HG03066 (cell line): ENCODE results near the gene PURB.
"Not testable (repeated sequence)": the region's sequence is repeated elsewhere in the genome, so short reads cannot be mapped to it uniquely, and the experiment has no call there.

Source experiments
- ATAC-seq: cut with Tn5 transposase; IDR thresholded peaks from one replicate; pipeline ENCODE4 v1.9.1; 2021; ENCODE audit warnings: low read depth; ENCODE audit not compliant: unreplicated experiment

The PURB gene

DNA sequence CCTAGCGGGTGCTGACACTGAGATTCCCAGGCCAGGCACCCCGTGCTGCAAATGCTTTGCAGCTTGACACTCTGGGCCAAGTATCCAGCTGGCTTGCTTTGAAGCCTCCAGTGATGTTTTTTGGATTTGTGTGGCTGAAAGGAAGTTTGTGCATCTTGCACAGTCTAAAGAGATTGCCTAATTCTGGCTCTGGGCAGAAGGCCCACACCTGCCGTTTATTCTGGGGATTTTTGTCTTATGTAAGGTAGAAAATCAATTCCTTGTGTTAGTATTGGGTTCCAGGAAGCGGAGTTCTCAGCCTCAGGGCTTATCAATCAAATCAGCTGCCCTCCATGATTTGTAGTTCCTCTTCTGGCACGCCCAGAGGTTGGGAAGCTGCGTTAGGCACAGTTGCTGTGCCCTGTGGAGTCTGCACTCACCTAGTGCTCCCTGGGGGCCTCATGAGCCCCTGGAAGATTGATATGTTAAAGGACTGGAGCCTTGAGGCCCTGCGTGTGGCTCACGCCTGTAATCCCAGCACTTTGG is 8.4 kb upstream of the PURB start:
- no peak for ATAC-seq

DNA sequence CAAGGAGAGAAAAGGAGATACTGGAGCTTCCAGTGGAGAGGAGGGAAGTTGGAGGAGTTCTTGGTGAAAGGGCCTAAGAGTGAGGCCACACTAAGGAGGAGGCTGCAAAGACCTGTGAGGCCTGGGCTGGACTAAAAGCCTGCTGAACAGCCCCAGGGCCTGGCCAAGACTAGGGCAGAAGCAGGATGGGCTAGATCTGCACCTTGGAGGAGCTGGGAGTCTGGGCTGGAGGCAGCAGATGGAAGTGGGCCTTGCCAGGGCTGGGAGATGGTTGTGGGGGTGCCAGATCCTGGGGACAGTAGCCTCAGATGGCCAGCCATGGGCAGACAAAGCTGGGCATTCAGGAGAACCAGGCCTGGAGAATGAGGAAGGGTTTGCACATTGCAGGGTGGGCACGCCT is 6.5 kb upstream of the PURB start:
- no peak for ATAC-seq

DNA sequence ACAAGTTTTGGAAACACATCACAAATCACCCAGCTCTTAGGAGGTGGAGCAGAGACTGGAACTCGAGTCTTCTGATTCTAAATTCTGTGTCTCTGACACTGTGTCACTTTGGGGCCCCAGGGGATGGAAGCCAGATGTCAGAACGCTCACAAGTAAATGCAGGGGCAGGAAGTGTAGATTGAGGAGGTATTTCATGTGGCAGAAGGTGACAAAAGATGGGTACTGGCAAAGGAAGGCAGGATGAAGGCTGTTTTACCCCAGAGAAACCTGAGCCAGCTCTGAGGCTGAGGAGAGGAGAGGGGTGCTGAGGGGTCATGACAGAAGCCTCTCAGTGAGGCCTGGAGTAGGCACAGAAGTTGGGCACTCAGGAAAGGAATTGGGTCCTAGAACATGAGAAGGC is 6.0 kb upstream of the PURB start:
- ATAC-seq: no peak

DNA sequence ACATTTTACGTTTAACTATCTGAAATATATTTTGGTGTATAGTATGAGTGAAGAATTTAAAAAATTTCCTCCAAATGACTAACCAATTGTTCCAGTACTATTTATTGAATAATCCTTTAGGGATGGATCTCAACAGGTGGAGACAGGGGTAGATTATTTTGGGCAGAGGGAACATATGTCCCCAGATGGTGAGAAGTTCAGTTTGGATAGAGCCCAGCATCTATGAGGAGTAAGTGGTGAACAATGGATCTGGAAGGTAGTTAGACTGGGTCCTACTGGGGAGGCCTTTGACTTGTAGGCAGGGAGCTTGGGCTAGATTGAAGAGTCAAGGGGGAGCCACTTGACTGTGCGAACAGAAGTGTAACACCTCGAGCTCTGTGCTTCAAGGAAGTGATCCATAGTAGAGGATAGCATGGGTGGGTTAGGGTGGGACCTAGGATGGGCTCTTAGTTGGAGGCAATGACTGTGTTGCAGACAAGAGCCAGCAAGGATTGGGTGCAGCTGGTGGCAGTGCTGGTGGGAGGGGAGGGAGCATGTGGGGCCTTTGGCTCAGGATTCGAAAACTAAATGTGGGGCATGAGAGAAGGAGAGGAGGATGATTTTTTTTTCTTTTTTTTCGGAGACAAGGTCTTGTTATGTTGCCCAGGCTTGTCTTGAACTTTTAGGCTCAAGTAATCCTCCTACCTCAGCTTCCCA is 3.9 kb upstream of the PURB start:
- no peak for ATAC-seq

DNA sequence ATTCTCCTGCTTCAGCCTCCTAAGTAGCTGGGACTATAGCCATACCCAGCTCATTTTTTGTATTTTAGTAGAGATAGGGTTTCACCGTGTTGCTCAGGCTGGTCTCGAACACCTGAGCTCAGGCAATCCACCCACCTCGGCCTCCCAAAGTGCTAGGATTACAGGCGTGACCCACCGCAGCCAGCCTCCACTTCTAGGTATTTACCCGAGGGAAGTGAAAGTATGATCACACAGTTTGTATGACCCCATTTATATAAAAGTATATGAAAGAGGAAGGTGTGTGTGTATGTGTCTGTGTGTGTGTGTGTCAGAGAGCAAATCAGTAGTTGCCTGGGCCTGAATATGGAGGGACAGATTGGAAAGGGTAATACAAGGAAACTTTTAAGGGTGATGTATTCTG is 2.0 kb upstream of the PURB start:
- ATAC-seq: no peak

DNA sequence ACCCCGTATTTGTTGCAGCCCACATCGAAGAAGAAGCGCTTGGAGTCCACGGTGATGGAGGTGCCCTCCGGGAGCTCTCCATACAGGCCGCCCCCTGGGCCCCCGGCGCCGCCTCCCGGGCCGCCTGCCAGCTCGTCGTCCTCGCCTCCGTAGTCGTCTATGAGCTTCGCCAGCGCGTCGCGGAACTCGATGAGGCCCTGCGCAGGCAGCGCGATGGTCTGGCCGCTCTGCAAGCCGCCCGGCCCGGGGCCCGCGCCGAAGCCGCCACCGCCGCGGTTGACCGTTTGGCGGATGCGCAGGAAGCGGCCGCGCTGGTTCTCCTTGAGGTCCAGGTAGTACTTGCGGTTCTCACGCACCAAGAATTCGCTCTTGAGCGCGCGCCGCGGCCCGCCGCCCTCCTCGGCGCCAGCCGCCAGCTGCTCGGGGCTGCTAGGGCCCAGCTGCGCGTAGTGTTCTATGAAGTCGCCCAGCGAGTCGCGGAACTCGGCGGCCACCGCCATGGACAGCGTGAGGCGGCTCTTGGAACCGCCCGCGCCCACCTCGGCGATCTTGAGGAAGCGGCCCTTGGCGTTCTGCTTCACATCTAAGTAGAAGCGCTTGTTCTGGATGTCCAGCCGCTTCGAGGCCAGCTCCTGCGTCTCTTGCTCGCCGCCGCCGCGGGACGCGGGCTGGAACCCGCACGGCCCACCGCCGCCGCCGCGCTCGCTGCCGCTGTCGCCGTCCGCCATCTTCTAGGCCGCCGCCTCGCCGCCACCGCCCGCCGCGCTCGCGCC is 523 bp downstream of the PURB start:
- peak; percentile 25 for ATAC-seq

DNA sequence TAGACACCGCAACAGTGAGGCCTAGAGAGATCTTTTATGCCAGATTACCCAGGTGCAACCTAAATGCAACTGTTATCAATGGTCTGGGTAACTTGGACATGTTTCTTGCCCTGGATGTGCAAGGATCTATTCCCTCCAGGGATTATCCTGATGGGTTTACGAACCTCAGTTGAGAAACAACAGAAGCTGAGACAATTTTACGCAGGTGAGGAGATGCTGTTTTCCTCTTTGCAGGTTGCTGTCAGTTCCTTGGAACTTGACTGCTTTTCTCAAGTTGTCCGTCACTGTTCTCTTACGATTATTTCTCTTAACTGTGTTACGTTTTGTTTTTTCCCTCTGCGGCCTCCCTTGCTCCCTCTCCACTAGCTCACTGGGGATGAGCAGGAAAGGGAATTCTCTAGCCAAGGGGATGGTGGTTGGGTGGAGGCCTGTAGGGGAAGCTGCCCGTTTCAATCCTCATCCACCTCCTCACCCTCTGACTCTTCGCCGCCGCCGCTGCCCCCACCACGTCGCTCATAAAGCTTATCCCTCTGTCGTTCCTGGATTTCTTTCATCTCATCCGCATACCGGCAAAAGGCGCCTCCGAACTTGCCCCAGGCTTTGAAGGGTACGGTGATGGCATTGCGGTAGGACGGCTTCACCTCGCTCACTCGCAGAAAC is 1.2 kb downstream of the PURB start:
- ATAC-seq: no peak

DNA sequence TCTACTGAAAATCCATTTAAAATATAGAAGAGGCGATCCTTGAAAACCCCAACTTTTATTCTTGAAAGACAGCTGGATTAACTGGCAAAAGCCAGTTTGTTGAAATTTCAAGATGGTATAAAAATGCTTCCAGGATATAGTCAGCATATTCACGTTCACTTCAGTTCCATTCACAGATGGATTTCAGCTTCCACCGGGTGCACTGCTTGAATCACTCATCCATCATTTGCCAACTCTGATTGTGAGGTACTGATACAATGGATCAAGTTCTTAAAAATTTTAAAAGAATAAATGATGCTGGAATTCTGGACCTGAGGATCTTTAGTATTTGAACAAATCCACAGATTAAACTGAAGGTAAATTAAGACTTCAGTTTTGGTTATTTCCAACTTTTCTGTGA is 2.4 kb downstream of the PURB start:
- ATAC-seq: no peak

DNA sequence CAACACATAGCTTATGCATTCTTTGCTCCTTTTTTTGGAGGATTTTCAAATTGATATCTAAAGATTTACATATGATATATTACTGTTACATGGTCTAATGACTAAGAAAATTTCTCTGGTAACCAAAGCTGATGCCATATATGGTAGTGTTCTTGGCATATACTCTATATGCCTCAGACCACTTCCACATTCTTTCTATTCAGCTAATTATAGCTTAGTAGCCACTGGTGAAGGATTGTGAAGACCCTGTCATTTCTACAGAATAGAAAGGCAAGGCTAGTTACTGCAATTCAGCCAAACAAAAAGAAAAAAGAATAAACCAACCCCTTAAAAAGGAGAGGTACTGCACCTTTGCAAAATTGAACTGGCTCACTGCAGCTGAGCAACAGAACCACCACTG is 3.7 kb downstream of the PURB start:
- no peak for ATAC-seq

DNA sequence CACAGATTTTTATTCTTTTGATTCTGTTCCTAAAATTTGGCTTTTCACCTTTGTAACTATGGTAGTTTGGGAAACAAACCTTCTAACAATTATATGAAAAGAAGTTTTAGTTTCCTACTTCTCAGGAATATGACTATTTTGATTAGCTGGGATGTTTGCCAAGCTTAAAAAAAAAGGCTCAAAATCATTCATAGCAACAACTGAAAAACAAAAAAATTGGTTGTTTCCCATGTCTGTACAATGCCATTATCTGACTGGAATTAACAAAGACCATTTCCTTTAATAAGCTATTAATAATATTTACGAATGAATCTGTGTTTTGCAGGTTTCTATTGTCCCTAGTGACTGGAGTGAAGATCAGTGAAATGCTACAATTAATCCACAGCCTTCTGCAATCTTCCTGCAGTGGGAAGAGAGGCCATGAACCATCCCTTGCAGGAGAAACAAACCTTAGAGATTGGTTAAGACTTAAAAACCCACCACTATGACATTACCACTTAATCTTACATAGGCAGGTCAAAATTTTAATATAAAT is 4.2 kb downstream of the PURB start:
- no peak for ATAC-seq

DNA sequence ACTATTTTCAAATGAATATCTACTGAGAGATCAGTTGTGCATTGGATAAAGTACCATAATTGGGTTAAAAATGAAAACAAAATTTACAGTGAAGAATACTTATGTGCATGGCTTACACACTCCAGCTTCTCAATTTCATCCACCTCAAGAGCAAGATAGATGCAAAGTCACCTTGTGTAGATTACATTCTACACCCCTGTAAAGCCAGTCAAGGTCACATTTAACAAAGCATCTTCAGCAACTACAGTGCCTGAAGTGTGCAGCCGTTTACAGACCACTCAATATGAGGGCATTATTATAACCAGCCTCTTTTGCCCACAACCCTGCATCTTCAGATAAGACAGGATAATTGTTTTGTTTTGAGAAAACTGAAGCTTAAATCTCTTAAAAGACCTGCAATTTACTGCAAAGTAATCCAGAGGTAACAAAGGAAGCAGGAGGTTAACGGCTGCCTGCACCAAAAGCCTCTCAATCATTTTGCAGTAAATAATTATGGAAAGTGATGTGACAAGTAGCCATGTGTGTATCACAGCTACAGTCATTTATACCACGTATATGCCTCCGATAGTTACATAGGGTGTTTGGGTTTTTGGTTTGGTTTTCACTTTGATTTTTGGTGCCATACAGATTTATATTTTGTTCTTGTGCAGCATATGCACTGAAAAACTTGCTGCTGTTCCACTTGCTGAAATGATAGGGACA is 4.9 kb downstream of the PURB start:
- no peak for ATAC-seq

DNA sequence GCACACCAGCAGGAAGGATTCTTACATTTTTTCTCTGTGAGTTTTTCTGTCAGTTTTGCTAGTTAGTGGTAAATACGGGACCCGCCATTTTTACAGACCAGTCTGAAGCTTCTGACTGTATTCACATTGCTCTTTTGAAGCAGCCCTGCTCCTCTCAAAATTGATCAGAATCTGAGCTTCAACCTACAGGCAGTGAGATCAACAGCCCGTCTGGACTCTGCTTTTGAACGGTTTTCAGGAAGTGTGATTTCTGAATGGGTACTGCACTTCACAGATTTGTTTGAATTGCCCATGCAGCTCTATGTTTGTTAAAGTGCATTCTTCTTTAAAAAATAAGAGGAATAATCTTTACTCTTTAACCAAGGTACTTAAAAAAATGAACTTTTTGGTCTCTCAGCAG is 8.9 kb downstream of the PURB start:
- no peak for ATAC-seq

DNA sequence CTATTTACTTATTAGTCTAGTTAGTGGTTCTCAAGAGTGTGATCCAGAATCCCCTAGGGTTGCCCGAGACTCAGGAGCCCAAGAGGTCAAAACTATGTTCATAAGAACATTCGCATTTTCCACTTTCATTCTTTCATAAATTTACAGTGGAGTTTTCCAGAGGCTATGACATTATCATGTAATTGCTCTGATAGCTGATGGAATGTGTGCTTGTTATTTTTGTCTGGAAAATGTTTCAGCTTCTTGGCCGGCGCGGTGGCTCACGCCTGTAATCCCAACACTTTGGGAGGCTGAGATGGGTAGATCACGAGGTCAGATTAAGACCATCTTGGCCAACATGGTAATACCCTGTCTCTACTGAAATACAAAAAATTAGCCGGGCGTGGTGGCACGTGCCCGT is 10.1 kb downstream of the PURB start:
- no peak for ATAC-seq

DNA sequence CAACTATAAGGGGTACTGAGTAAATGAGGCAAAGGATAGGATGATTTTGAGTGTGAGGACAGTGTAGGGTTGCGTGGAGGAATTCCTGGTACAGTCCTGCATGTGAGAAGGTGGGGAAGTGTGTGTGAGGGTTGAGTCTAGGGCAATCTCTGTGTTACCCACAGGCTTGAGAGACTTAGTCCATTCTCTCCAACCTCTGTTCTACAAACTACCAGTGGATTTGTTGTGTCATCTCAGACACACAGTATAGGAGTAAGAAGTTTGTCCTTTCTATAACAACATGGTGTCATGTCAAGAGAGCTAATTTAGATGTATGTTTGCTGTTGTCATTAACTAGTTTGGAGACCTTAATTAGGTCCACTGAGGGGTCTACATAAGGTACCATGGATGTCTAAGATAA is 12.5 kb downstream of the PURB start:
- ATAC-seq: no peak

DNA sequence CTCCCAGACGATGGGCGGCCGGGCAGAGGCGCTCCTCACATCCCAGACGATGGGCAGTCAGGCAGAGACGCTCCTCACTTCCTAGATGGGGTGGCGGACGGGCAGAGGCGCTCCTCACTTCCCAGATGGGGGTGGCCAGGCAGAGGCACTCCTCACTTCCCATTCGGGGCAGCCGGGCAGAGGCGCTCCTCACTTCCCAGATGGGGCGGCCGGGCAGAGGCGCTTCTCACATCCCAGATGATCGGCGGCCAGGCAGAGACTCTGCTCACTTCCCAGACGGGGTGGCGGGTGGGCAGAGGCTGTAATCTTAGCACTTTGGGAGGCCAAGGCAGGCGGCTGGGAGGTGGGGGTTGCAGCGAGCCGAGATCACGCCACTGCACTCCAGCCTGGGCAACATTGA is 13.4 kb downstream of the PURB start:
- not testable (repeated sequence) for ATAC-seq

DNA sequence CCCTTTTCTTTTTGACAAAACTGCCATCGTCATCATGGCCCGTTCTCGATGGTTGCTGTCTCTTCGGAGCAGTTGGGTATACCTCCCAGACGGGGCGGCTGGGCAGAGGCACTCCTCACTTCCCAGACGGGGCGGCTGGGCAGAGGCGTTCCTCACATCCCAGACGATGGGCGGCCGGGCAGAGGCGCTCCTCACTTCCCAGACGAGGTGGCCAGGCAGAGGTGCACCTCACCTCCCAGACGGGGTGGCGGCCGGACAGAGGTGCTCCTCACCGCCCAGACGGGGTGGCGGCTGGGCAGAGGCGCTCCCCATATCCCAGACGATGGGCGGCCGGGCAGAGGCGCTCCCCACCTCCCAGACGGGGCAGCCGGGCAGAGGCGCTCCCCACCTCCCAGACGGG is 14.6 kb downstream of the PURB start:
- ATAC-seq: not testable (repeated sequence)

DNA sequence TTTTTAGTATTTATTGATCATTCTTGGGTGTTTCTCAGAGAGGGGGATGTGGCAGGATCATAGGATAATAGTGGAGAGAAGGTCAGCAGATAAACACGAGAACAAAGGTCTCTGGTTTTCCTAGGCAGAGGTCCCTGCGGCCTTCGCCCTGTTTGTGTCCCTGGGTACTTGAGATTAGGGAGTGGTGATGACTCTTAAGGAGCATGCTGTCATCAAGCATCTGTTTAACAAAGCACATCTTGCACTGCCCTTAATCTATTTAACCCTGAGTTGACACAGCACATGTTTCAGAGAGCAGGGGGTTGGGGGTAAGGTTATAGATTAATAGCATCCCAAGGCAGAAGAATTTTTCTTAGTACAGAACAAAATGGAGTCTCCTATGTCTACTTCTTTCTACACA is 15.0 kb downstream of the PURB start:
- ATAC-seq: not testable (repeated sequence)

DNA sequence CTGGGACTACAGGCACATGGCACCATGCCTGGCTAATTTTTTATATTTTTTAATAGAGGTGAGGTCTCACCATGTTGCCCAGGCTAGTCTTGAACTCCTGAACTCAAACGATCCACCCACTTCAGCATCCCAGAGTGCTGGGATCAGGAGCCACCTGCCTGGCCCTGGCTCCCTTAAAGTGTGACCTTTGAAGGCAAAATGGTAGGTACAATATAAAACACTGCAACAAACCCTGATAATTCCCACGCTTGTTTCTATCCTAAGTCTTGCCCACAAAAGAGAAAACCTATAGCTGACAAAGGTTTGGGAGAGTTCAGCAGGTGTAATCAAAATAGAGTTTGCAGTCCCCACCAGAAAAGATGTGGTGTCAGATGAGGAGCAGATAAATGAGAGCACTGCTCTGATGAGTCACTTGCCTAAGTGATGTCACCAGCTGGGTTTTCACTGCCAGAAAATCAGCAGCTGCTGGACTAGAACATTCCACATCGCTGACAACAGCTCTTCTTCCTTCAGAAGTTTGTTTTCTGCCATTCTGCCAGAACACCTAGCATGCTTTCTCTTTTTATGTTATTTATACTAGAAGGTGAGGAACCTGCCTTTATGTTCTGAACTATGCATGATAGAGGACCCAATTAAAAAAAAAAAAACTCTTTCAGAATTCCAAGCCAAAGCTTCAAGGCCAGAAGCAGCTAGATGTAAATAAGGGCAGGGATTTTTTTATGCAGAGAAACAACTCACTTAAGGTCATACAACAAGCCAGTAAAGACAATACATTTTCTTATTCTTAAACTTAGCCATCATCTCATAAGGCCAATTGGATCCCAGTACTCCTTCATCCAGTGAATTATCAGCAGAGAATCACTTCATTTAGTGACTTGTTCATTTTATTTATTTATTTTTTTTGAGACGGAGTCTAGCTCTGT is 18.0 kb downstream of the PURB start:
- no peak for ATAC-seq

DNA sequence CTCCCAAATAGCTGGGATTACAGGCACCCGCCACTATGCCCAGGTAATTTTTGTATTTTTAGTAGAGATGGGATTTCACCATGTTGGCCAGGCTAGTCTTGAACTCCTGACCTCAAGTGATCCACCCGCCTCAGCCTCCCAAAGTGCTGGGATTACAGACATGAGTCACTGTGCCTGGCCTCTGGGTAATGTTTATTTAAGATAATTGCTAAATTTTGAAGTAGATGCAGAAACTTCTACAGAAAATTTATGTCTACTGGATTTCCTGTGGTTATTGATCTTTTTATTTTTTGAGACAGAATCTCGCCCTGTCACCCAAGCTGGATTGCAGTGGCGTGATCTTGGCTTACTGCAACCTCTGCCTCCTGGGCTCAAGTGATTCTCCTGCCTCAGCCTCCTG is 23.4 kb downstream of the PURB start:
- ATAC-seq: not testable (repeated sequence)

DNA sequence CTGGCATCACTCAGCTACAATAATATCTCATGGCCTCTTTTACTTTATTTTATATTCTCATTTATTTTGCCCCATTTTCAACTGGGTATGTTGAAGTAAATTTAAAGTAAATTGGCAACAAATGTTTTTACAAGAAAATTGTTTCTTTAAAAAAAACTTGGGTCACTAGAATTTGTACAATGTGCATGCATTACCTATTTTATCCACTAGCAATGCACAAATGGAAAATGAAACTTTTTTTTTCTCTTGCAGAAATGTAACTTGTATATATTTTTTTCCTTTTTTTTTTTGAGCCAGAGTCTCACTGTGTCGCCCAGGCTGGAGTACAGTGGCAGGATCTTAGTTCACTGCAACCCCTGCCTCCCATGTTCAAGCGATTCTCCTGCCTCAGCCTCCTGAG is 27.2 kb downstream of the PURB start:
- ATAC-seq: no peak
